IMR-90 (cell line): ENCODE data around the gene PMPCA. TPM values are rescaled to one million over a fixed set of nuclear protein-coding genes. Genes with fewer than 3 reads are reported as not detected.

Source experiments
- ATAC-seq: fragments of 200-7000 bp; cut with Tn5 transposase; 2 replicates; pipeline ENCODE4 v1.9.1; 2020; ENCODE audit warnings: low read depth, mild to moderate bottlenecking, moderate library complexity
- BruUV-seq: library from RNA; stranded (reverse); fragments of 400-500 nt; replicated peaks from 2 replicates; lab custom pipeline; 2021; lab: Mats Ljungman, UMichigan
- CTCF ChIA-PET: fragments of 300-600 bp; formaldehyde crosslinking; extraction: SDS; loops from one replicate; lab custom pipeline; 2021; ENCODE audit warnings: antibody characterized with exemption; lab: Yijun Ruan, JAX
- POLR2A ChIA-PET: fragments of 300-600 bp; sonication (Branson Sonifier 250); formaldehyde crosslinking; loops from one replicate; lab custom pipeline; 2022; ENCODE audit warnings: antibody characterized with exemption; ENCODE audit not compliant: unreplicated experiment; lab: Charles Lee
- DNase-seq: peaks from one replicate; pipeline ENCODE4 v3.0.0; 2013
- H2AFZ ChIP-seq: replicated peaks from 2 replicates; pipeline ENCODE3; 2013; ENCODE audit warnings: low read length, mild to moderate bottlenecking; ENCODE audit not compliant: poor library complexity
- H2AK5ac ChIP-seq: 2 replicates; pipeline ENCODE4 v1.6.1; 2013; ENCODE audit warnings: low read depth, low read length, inconsistent platforms
- H2AK9ac ChIP-seq: replicated peaks from 2 replicates; pipeline ENCODE3; 2013; ENCODE audit warnings: mild to moderate bottlenecking, low read depth, low read length, moderate library complexity; ENCODE audit not compliant: poor library complexity
- H2BK120ac ChIP-seq: 2 replicates; pipeline ENCODE4 v1.6.1; 2013; ENCODE audit warnings: low read depth, low read length, inconsistent platforms
- H2BK15ac ChIP-seq: 3 replicates; pipeline ENCODE4 v1.6.1; 2013; ENCODE audit warnings: low read depth, low read length, inconsistent platforms
- H2BK20ac ChIP-seq: 2 replicates; pipeline ENCODE4 v1.6.1; 2013; ENCODE audit warnings: low read depth, mild to moderate bottlenecking, inconsistent platforms, low read length, moderate library complexity
- H2BK5ac ChIP-seq: 2 replicates; pipeline ENCODE4 v1.6.1; 2013; ENCODE audit warnings: mild to moderate bottlenecking, low read depth, low read length, inconsistent platforms; ENCODE audit not compliant: poor library complexity, severe bottlenecking
- H3K14ac ChIP-seq: replicated peaks from 2 replicates; pipeline ENCODE4 v1.6.1; 2013; ENCODE audit warnings: low read depth, low read length, inconsistent platforms
- H3K18ac ChIP-seq: 2 replicates; pipeline ENCODE4 v1.6.1; 2013; ENCODE audit warnings: low read depth, low read length, control low read depth
- H3K23ac ChIP-seq: 2 replicates; pipeline ENCODE4 v1.6.1; 2013; ENCODE audit warnings: low read depth, low read length, inconsistent platforms
- H3K27ac ChIP-seq: 2 replicates; pipeline ENCODE4 v1.5.1; 2013; ENCODE audit warnings: mild to moderate bottlenecking, control low read depth, low read length; ENCODE audit not compliant: insufficient read depth
- H3K27me3 ChIP-seq: 2 replicates; pipeline ENCODE4 v1.6.1; 2013; ENCODE audit warnings: low read length; ENCODE audit not compliant: control insufficient read depth, insufficient read depth
- H3K36me3 ChIP-seq: 2 replicates; pipeline ENCODE4 v1.6.1; 2013; ENCODE audit warnings: low read length, mixed read lengths; ENCODE audit not compliant: control insufficient read depth, insufficient read depth
- H3K4ac ChIP-seq: 2 replicates; pipeline ENCODE4 v1.6.1; 2013; ENCODE audit warnings: low read depth, low read length, inconsistent platforms
- H3K4me1 ChIP-seq: 2 replicates; pipeline ENCODE4 v1.6.1; 2013; ENCODE audit warnings: low read length, mixed read lengths; ENCODE audit not compliant: control insufficient read depth, insufficient read depth
- H3K4me2 ChIP-seq: 2 replicates; pipeline ENCODE4 v1.6.1; 2013; ENCODE audit warnings: low read depth, mild to moderate bottlenecking, control low read depth, low read length, moderate library complexity
- H3K4me3 ChIP-seq: 2 replicates; pipeline ENCODE4 v1.5.1; 2013; ENCODE audit warnings: low read depth, mild to moderate bottlenecking, control low read depth, low read length, moderate library complexity; ENCODE audit not compliant: insufficient read depth
- H3K56ac ChIP-seq: 2 replicates; pipeline ENCODE4 v1.6.1; 2013; ENCODE audit warnings: low read length, inconsistent platforms; ENCODE audit not compliant: insufficient read depth; ENCODE audit errors: extremely low read depth
- H3K79me1 ChIP-seq, 2 experiments: 2 replicates each; pipeline ENCODE4 v1.6.1; 2013; ENCODE audit warnings: low read length in 2 of 2, inconsistent platforms in 1 of 2, low read depth in 1 of 2
- H3K9ac ChIP-seq: 2 replicates; pipeline ENCODE4 v1.6.1; 2013; ENCODE audit warnings: low read depth, low read length, control low read depth
- H3K9me1 ChIP-seq: 2 replicates; pipeline ENCODE4 v1.6.1; 2013; ENCODE audit warnings: low read length, inconsistent platforms; ENCODE audit not compliant: insufficient read depth
- H3K9me3 ChIP-seq: 2 replicates; pipeline ENCODE4 v1.6.1; 2013; ENCODE audit warnings: low read length; ENCODE audit not compliant: control insufficient read depth, insufficient read depth
- H4K20me1 ChIP-seq: 2 replicates; pipeline ENCODE4 v1.6.1; 2013; ENCODE audit warnings: low read length, inconsistent platforms; ENCODE audit not compliant: insufficient read depth
- H4K5ac ChIP-seq: 2 replicates; pipeline ENCODE4 v1.6.1; 2013; ENCODE audit warnings: mild to moderate bottlenecking, low read depth, low read length, control low read depth
- H4K8ac ChIP-seq, 2 experiments: 2 replicates each; pipeline ENCODE4 v1.6.1; 2013; ENCODE audit warnings: low read depth in 2 of 2, low read length in 2 of 2, control low read depth in 1 of 2, inconsistent platforms in 1 of 2
- H4K91ac ChIP-seq: 2 replicates; pipeline ENCODE4 v1.6.1; 2013; ENCODE audit warnings: low read depth, low read length, inconsistent platforms; ENCODE audit not compliant: insufficient read depth
- BHLHE40 ChIP-seq: fragments of 150-350 bp; IDR thresholded peaks from 2 replicates; pipeline ENCODE4 v1.6.1; 2016; ENCODE audit warnings: mild to moderate bottlenecking, low read depth, low read length
- CEBPB ChIP-seq: IDR thresholded peaks from 2 replicates; pipeline ENCODE4 v1.6.1; 2012; ENCODE audit warnings: low read depth, low read length, improper control_type of control experiment
- CHD1 ChIP-seq: IDR thresholded peaks from 2 replicates; pipeline ENCODE4 v1.6.1; 2012; ENCODE audit warnings: low read depth, low read length, improper control_type of control experiment
- CTCF ChIP-seq: conservative IDR thresholded peaks from 2 replicates; pipeline ENCODE4 v1.5.1; 2012; ENCODE audit warnings: mild to moderate bottlenecking, low read depth, low read length, improper control_type of control experiment
- ELK1 ChIP-seq: fragments of 150-350 bp; IDR thresholded peaks from 2 replicates; pipeline ENCODE4 v1.6.1; 2016; ENCODE audit warnings: low read depth, mild to moderate bottlenecking, low read length, moderate library complexity, borderline replicate concordance
- FOS ChIP-seq: fragments of 150-350 bp; IDR thresholded peaks from 2 replicates; pipeline ENCODE4 v1.6.1; 2016; ENCODE audit warnings: low read depth, low read length
- MAFK ChIP-seq: IDR thresholded peaks from 2 replicates; pipeline ENCODE4 v1.6.1; 2012; ENCODE audit warnings: low read depth, low read length, improper control_type of control experiment
- MAZ ChIP-seq: IDR thresholded peaks from 2 replicates; pipeline ENCODE4 v1.6.1; 2012; ENCODE audit warnings: low read depth, mild to moderate bottlenecking, low read length, improper control_type of control experiment, moderate library complexity, borderline replicate concordance
- MXI1 ChIP-seq: IDR thresholded peaks from 2 replicates; pipeline ENCODE4 v1.6.1; 2012; ENCODE audit warnings: low read depth, mild to moderate bottlenecking, low read length, moderate library complexity, borderline replicate concordance
- POLR2A ChIP-seq: IDR thresholded peaks from 2 replicates; pipeline ENCODE4 v1.6.1; 2012; ENCODE audit warnings: mild to moderate bottlenecking, low read depth, low read length
- RAD21 ChIP-seq: IDR thresholded peaks from 2 replicates; pipeline ENCODE4 v1.6.1; 2012; ENCODE audit warnings: low read length, improper control_type of control experiment
- RCOR1 ChIP-seq: IDR thresholded peaks from 2 replicates; pipeline ENCODE4 v1.6.1; 2012; ENCODE audit warnings: mild to moderate bottlenecking, low read length, improper control_type of control experiment; ENCODE audit not compliant: insufficient replicate concordance
- RFX5 ChIP-seq: IDR thresholded peaks from 2 replicates; pipeline ENCODE4 v1.8.0; 2012; ENCODE audit warnings: low read depth, mild to moderate bottlenecking, low read length, moderate library complexity
- SMC3 ChIP-seq: fragments of 150-350 bp; IDR thresholded peaks from 2 replicates; pipeline ENCODE4 v1.6.1; 2016; ENCODE audit warnings: low read depth, mild to moderate bottlenecking, antibody characterized with exemption, low read length, moderate library complexity
- USF2 ChIP-seq: fragments of 150-350 bp; IDR thresholded peaks from 2 replicates; pipeline ENCODE4 v1.6.1; 2017; ENCODE audit warnings: mild to moderate bottlenecking, antibody characterized with exemption, low read length, low read depth
- WGBS, 2 experiments: methylation state at CpG; one replicate each; pipeline versions ENCODE4 v1.1.5 to v1.1.7; 2013; ENCODE audit warnings: missing lambda C conversion rate in 2 of 2; ENCODE audit not compliant: insufficient read length in 1 of 2; ENCODE audit errors: extremely low coverage in 2 of 2; 5-methylcytosine and 5-hydroxymethylcytosine counted together
- dilution Hi-C: fragments of 300-500 bp; cut with HindIII; formaldehyde crosslinking; loops from one replicate; pipeline ENCODE4 v1.14.3; 2018; ENCODE audit warnings: low sequenced_read_pairs; ENCODE audit not compliant: unreplicated experiment
- in situ Hi-C: fragments of 300-500 bp; cut with MboI; formaldehyde crosslinking; loops from 3 replicates; pipeline ENCODE4 v1.14.3; 2019; ENCODE audit warnings: low sequenced_read_pairs, inconsistent platforms, mixed read lengths
- intact Hi-C: fragments of 100-400 bp; cut with micrococcal nuclease; formaldehyde crosslinking; loops from 2 replicates; pipeline ENCODE4 v1.10.0; 2022
- polyA plus RNA-seq, 3 experiments: library from polyadenylated mRNA; depleted of rRNA; stranded (reverse); fragments of >200 nt; gene quantifications; 2 replicates each; pipeline ENCODE4 v1.2.3, GENCODE V29; 2012; ENCODE audit warnings: low replicate concordance in 1 of 3
- total RNA-seq: library from RNA; depleted of rRNA; stranded (reverse); fragments of >200 nt; gene quantifications from 2 replicates; pipeline ENCODE4 v1.2.3, GENCODE V29; 2012

PMPCA gene
- total and polyA plus RNA-seq, 2 of the 4 experiments (the other 2 are of a cell fraction): 62.6 to 95.8 TPM

GRCh38 chr9:136367296-136368145 lies 42.9 kb upstream of the PMPCA start:
- peaks cover 12% of the 10 kb centered on the region for H3K9me1 ChIP-seq
- no peak overlapping the region for H3K14ac ChIP-seq
- H3K4me1 ChIP-seq: peaks cover 15% of the 10 kb centered on the region
- ChIA-PET POLR2A (no interaction called here), CTCF (no interaction called here)
- H3K4me3 ChIP-seq: no peak overlapping the region
- H3K18ac ChIP-seq: no peak overlapping the region
- H3K4me2 ChIP-seq: no peak overlapping the region
- no peak overlapping the region for H2BK15ac ChIP-seq
- H2BK20ac ChIP-seq: no peak overlapping the region
- H4K91ac ChIP-seq: no peak overlapping the region
- no peak overlapping the region for H4K8ac ChIP-seq
- BruUV-seq: no TSS peak
- no peak overlapping the region for H2AFZ ChIP-seq
- no peaks in the 10 kb centered on the region for H3K9me3 ChIP-seq
- H3K4ac ChIP-seq: no peak overlapping the region
- no peak overlapping the region for H2BK5ac ChIP-seq
- no peak overlapping the region for H2AK5ac ChIP-seq
- no peak for DNase-seq
- H2AK9ac ChIP-seq: no peak overlapping the region
- in situ Hi-C loops: no loop called here
- H3K27ac ChIP-seq: no peak overlapping the region
- H2BK120ac ChIP-seq: no peak overlapping the region
- no peak for ATAC-seq
- H3K79me1 ChIP-seq: peaks cover 3 to 11% of the 10 kb centered on the region in 2 experiments; a peak in 3 of 4 replicates
- intact Hi-C loops: no loop called here
- WGBS, 2 experiments: 84% methylated on average over 28 of the region's 45 CpGs; no CpG with 5 or more reads in 1 of the 2 experiments
- H4K20me1 ChIP-seq: no peaks in the 10 kb centered on the region
- TF ChIP-seq CEBPB (no peak), RCOR1 (no peak), FOS (no peak), POLR2A (no peak), MAZ (no peak), CTCF (no peak), MAFK (no peak), RAD21 (no peak), MXI1 (no peak), RFX5 (no peak), BHLHE40 (no peak), USF2 (no peak), SMC3 (no peak), CHD1 (no peak), ELK1 (no peak)
- H3K36me3 ChIP-seq: no peaks in the 10 kb centered on the region
- dilution Hi-C loops: no loop called here
- H3K27me3 ChIP-seq: no peaks in the 10 kb centered on the region
- no peak overlapping the region for H3K56ac ChIP-seq
- no peak overlapping the region for H3K9ac ChIP-seq
- no peak overlapping the region for H4K5ac ChIP-seq
- no peak overlapping the region for H3K23ac ChIP-seq
